Stimulated activated CD4-positive, alpha-beta T cell treated with anti-CD3 and anti-CD28 coated beads, TNF-alpha, amount 100 ng/mL, for 48 hours (primary cell): ENCODE measurements around the gene ADGRB3.
"Not testable (repeated sequence)": the region's sequence is repeated elsewhere in the genome, so short reads cannot be mapped to it uniquely, and the experiment has no call there.

Experiments used
- DNase-seq, 3 donors: peaks; one replicate each; pipeline ENCODE4 v3.0.0-alpha.2; 2020; ENCODE audit warnings: low read depth in 3 of 3

The ADGRB3 gene

GRCh38 chr6:69422020-69422419 is 786.9 kb downstream of the ADGRB3 start:
- no peak for DNase-seq

DNA sequence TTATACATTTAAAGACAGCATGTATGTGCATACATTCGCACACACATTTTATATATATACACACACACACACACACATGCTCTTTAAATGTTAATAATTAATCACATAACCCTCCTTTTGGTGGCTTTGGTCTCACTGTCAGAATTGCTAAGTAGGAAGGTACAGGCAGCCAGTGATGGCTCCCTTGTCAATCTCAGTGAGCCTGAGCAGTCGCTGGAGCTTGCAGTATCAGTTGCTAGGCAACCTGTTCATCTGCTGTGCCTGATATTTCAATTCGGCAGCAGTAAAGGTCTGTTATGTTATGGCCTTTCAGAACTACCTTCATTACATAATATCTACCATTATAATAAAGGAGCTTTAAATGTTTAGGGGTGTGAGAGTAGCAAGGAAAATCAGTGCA is 787.4 kb downstream of the ADGRB3 start:
- no peak for DNase-seq

- DNase-seq = no peak
These were observed 788.7 kb downstream of the ADGRB3 start for GRCh38 chr6:69423785-69424184.

- no peak for DNase-seq
These were observed 789.5 kb downstream of the ADGRB3 start for GRCh38 chr6:69424581-69424980.

GRCh38 chr6:69427882-69428281 is 792.8 kb downstream of the ADGRB3 start:
- DNase-seq = no peak

DNA sequence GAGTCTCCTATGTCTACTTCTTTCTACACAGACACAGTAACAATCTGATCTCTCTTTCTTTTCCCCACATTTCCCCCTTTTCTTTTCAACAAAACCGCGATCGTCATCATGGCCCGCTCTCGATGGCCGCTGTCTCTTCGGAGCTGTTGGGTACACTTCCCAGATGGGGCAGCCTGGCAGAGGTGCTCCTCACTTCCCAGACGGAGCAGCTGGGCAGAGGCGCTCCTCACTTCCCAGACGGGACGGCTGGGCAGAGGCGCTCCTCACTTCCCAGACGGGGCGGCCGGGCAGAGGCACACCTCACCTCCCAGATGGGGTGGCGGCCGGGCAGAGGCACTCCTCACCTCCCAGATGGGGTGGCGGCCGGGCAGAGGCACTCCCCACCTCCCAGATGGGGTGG is 797.1 kb downstream of the ADGRB3 start:
- DNase-seq = not testable (repeated sequence)

DNA sequence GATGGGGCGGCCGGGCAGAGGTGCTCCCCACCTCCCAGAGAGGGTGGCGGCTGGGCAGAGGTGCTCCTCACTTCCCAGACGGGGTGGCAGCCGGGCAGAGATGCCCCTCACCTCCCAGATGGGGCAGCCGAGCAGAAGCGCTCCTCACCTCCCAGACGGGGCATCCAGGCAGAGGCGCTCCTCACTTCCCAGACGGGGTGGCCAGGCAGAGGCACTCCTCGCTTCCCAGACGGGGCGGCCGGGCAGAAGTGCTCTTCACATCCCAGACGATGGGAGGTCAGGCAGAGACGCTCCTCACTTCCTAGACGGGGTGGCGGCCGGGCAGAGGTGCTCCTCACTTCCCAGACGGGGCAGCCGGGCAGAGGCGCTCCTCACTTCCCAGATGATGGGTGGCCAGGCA is 798.0 kb downstream of the ADGRB3 start:
- DNase-seq = not testable (repeated sequence)

DNA sequence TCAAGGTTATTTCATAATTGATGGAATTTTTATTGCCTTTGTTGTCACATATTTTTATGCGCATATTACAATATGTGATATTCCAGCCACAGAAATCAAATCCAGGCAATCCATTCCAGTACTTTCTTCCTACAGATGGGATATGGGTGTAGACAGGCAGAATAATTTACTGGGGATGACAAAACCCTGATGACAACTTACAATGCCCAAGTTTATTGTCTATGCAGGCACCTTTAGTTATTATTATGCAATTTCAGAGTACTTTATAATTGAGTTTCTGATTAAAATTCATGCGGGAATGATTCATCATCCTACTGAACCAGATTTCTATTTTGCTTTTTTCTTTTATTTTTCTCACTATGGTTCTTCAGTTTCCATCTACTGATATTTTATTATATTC is 803.0 kb downstream of the ADGRB3 start:
- no peak for DNase-seq
